HG03342 (cell line): ENCODE data around the gene PDE4DIP.
"Not testable (repeated sequence)": the region's sequence is repeated elsewhere in the genome, so short reads cannot be mapped to it uniquely, and the experiment has no call there.

Experiments
- ATAC-seq: cut with Tn5 transposase; IDR thresholded peaks from one replicate; pipeline ENCODE4 v1.9.1; 2021; ENCODE audit warnings: mild to moderate bottlenecking, moderate library complexity; ENCODE audit not compliant: unreplicated experiment

PDE4DIP gene

GRCh38 chr1:148869634-148869961 lies 25.4 kb downstream of the PDE4DIP start:
- ATAC-seq, result not testable (repeated sequence)

- not testable (repeated sequence) for ATAC-seq
Measured at GRCh38 chr1:148874408-148875388, 30.5 kb downstream of the PDE4DIP start.

- not testable (repeated sequence) for ATAC-seq
Measured at GRCh38 chr1:148879812-148880416, 35.7 kb downstream of the PDE4DIP start.

GRCh38 chr1:148881261-148881660 lies 37.0 kb downstream of the PDE4DIP start:
- ATAC-seq, result not testable (repeated sequence)

- not testable (repeated sequence) for ATAC-seq
Measured at GRCh38 chr1:148885219-148885618, 41.0 kb downstream of the PDE4DIP start.

- not testable (repeated sequence) for ATAC-seq
Measured at GRCh38 chr1:148886293-148886692, 42.1 kb downstream of the PDE4DIP start.

GRCh38 chr1:148888597-148888996 lies 44.4 kb downstream of the PDE4DIP start:
- ATAC-seq, result not testable (repeated sequence)

GRCh38 chr1:148889267-148890074 lies 45.2 kb downstream of the PDE4DIP start:
- not testable (repeated sequence) for ATAC-seq

GRCh38 chr1:148890075-148890568 lies 45.9 kb downstream of the PDE4DIP start:
- not testable (repeated sequence) for ATAC-seq

GRCh38 chr1:148894360-148895352 lies 50.4 kb downstream of the PDE4DIP start:
- not testable (repeated sequence) for ATAC-seq

GRCh38 chr1:148900026-148900425 lies 55.8 kb downstream of the PDE4DIP start:
- ATAC-seq, result not testable (repeated sequence)

- ATAC-seq, result not testable (repeated sequence)
Measured at GRCh38 chr1:148900691-148901090, 56.5 kb downstream of the PDE4DIP start.

- ATAC-seq, result not testable (repeated sequence)
Measured at GRCh38 chr1:148901150-148901952, 57.1 kb downstream of the PDE4DIP start.

- ATAC-seq, result not testable (repeated sequence)
Measured at GRCh38 chr1:148901953-148902341, 57.7 kb downstream of the PDE4DIP start.

GRCh38 chr1:148909219-148909826 lies 65.1 kb downstream of the PDE4DIP start:
- not testable (repeated sequence) for ATAC-seq

- not testable (repeated sequence) for ATAC-seq
Measured at GRCh38 chr1:148911303-148911928, 67.2 kb downstream of the PDE4DIP start.

GRCh38 chr1:148916222-148916621 lies 72.0 kb downstream of the PDE4DIP start:
- not testable (repeated sequence) for ATAC-seq
